Measurements from ENCODE around the gene BTF3L4. TPM values are rescaled to one million over a fixed set of nuclear protein-coding genes. Genes with fewer than 3 reads are reported as not detected.

BTF3L4 gene
- polyA plus RNA-seq, 3 donors: 27.0 to 116 (median 108) TPM

- no peaks in the 10 kb centered on the region for H3K27me3 ChIP-seq (ENCODE audit: control insufficient read depth in 2 of 2, insufficient read depth in 2 of 2, low read length in 2 of 2)
- H4K20me1 ChIP-seq (ENCODE audit: insufficient read depth, low read length): no peaks in the 10 kb centered on the region
- H3K9me3 Mint-ChIP-seq: peaks cover 0 to 3% (median 0%) of the 10 kb centered on the region in 7 donors
- no peaks in the 10 kb centered on the region for H3K79me2 ChIP-seq (ENCODE audit: insufficient read depth, low read length)
- peak overlapping the region; percentile 43 for H3K9ac ChIP-seq (ENCODE audit: insufficient read depth, low read length, poor library complexity, severe bottlenecking)
- H3K4me3 ChIP-seq (replicated peaks in 1 of 3; ENCODE audit: low read depth in 2 of 3, low read length in 3 of 3): peak overlapping the region; percentile 17 to 67 (median 36)
- peaks cover 4 to 5% of the 10 kb centered on the region in 2 donors for H3K36me3 ChIP-seq (replicated peaks in 1 of 2; ENCODE audit: control insufficient read depth in 1 of 2, insufficient read depth in 2 of 2, low read length in 2 of 2)
- peak overlapping the region; percentile 16 to 93 (median 87) for H3K27ac Mint-ChIP-seq
- H3K9me3 ChIP-seq (replicated peaks in 1 of 2; ENCODE audit: control insufficient read depth in 1 of 2, insufficient read depth in 1 of 2, low read length in 2 of 2): no peaks in the 10 kb centered on the region
- peak overlapping the region; percentile 63 for H2AFZ ChIP-seq (ENCODE audit: insufficient read depth, low read depth, low read length, poor library complexity, severe bottlenecking)
- H3K4me1 Mint-ChIP-seq: peaks cover 10% of the 10 kb centered on the region
- TF ChIP-seq CTCF (IDR thresholded peaks at IDR 0.05): no peak
- peaks cover 3 to 5% (median 5%) of the 10 kb centered on the region in 3 donors for H3K27me3 Mint-ChIP-seq (ENCODE audit: low read depth in 3 of 3)
- H3K36me3 Mint-ChIP-seq: peaks cover 4 to 5% of the 10 kb centered on the region in 2 donors
- no CpG with 5 or more reads among the region's 8 CpGs for WGBS (ENCODE audit: insufficient coverage)
- H3K4me2 ChIP-seq (replicated peaks; ENCODE audit: extremely low read depth, low read length, poor library complexity, severe bottlenecking): peak overlapping the region; percentile 22
- peak; percentile 8 to 15 (median 9) for DNase-seq
- peak overlapping the region; percentile 75 to 88 for H3K4me3 Mint-ChIP-seq
- H3K27ac ChIP-seq (ENCODE audit: low read depth in 1 of 2, low read length in 2 of 2): peak overlapping the region; percentile 31 to 51
- intact Hi-C loops (cut with micrococcal nuclease): no loop called here
- H3K4me1 ChIP-seq (ENCODE audit: control insufficient read depth in 1 of 2, insufficient read depth in 2 of 2, low read length in 2 of 2): peaks cover 4 to 12% of the 10 kb centered on the region in 2 donors
These were observed 40.1 kb downstream of the BTF3L4 start for GRCh38 chr1:52096216-52096615.

- Histone ChIP-seq H3K4me3 (replicated peaks in 1 of 3; ENCODE audit: low read depth in 2 of 3, low read length in 3 of 3) (no peak overlapping the region), H3K4me2 (replicated peaks; ENCODE audit: extremely low read depth, low read length, poor library complexity, severe bottlenecking) (no peak overlapping the region), H2AFZ (ENCODE audit: insufficient read depth, low read depth, low read length, poor library complexity, severe bottlenecking) (no peak overlapping the region), H3K9me3 (replicated peaks in 1 of 2; ENCODE audit: control insufficient read depth in 1 of 2, insufficient read depth in 1 of 2, low read length in 2 of 2) (no peaks in the 10 kb centered on the region), H3K36me3 (replicated peaks in 1 of 2; ENCODE audit: control insufficient read depth in 1 of 2, insufficient read depth in 2 of 2, low read length in 2 of 2) (no peaks in the 10 kb centered on the region), H3K27ac (ENCODE audit: low read depth in 1 of 2, low read length in 2 of 2) (no peak overlapping the region), H3K4me1 (ENCODE audit: control insufficient read depth in 1 of 2, insufficient read depth in 2 of 2, low read length in 2 of 2) (peaks cover 4 to 12% of the 10 kb centered on the region in 2 donors), H3K79me2 (ENCODE audit: insufficient read depth, low read length) (no peaks in the 10 kb centered on the region), H3K9ac (ENCODE audit: insufficient read depth, low read length, poor library complexity, severe bottlenecking) (no peak overlapping the region), H4K20me1 (ENCODE audit: insufficient read depth, low read length) (no peaks in the 10 kb centered on the region), H3K27me3 (ENCODE audit: control insufficient read depth in 2 of 2, insufficient read depth in 2 of 2, low read length in 2 of 2) (no peaks in the 10 kb centered on the region)
- Mint-ChIP-seq H3K4me1 (peaks cover 17% of the 10 kb centered on the region), H3K4me3 (no peak overlapping the region), H3K27ac (no peak overlapping the region), H3K27me3 (ENCODE audit: low read depth in 3 of 3) (peaks cover 3 to 8% (median 5%) of the 10 kb centered on the region in 3 donors), H3K9me3 (no peaks in the 10 kb centered on the region), H3K36me3 (no peaks in the 10 kb centered on the region)
- intact Hi-C loops (cut with micrococcal nuclease): no loop called here
- TF ChIP-seq CTCF (IDR thresholded peaks at IDR 0.05): no peak
- no peak for DNase-seq
- WGBS (ENCODE audit: insufficient coverage): 92% methylated on average over 3 of the region's 8 CpGs
These were observed 42.2 kb downstream of the BTF3L4 start for GRCh38 chr1:52098139-52098871.

Measured in CD14-positive monocyte (primary cell).